ENCODE results near the gene EBLN2. TPM values are rescaled to one million over a fixed set of nuclear protein-coding genes. Genes with fewer than 3 reads are reported as not detected.
"Not testable (repeated sequence)": the region's sequence is repeated elsewhere in the genome, so short reads cannot be mapped to it uniquely, and the experiment has no call there.

EBLN2 gene
- total and polyA plus RNA-seq, 2 donors (not counting 3 experiments of a cell fraction or from before 2014, with no cell fraction given): 2.5 to 7.3 TPM

GRCh38 chr3:73066243-73066642, 4.8 kb downstream of the EBLN2 start:
- ChIA-PET CTCF (interaction anchor here (2.0 kb wide), 1 partner anchor 8 kb away, joined by 8 read pairs; no protein-coding TSS in a partner anchor), POLR2A (interaction anchor here (1.0 kb wide), 1 partner anchor 10 kb away, joined by 5 read pairs; no protein-coding TSS in a partner anchor)
- H3K79me2 ChIP-seq (ENCODE audit: control insufficient read depth, insufficient read depth, low read length): peaks cover 16% of the 10 kb centered on the region
- H3K4me1 ChIP-seq (ENCODE audit: control insufficient read depth, extremely low read depth, insufficient read depth, low read length); FAIRE-seq; H3K9me1 ChIP-seq (replicated peaks; ENCODE audit: control insufficient read depth, extremely low read depth, insufficient read depth, low read length); H3K9ac ChIP-seq (replicated peaks; ENCODE audit: extremely low read depth, insufficient read depth, low read length); H3K9me3 ChIP-seq (replicated peaks; ENCODE audit: control insufficient read depth, insufficient read depth, low read length); BruUV-seq (replicated peaks); H3K4me2 ChIP-seq (ENCODE audit: insufficient read depth, low read length); dilution Hi-C loops (cut with MboI; ENCODE audit: extremely low pct_ligation_motif_present, low sequenced_read_pairs); intact Hi-C loops (cut with micrococcal nuclease); H4K20me1 ChIP-seq (replicated peaks; ENCODE audit: control insufficient read depth, extremely low read depth, insufficient read depth, low read length); H3K27me3 ChIP-seq (ENCODE audit: control insufficient read depth in 2 of 2, insufficient read depth in 2 of 2, low read length in 2 of 2); H3K27ac ChIP-seq (ENCODE audit: insufficient read depth, low read depth, low read length); DNase-seq (ENCODE audit: low read depth, low spot score); H2AFZ ChIP-seq (ENCODE audit: low read depth, low read length); H3K4me3 ChIP-seq (replicated peaks in 1 of 3; ENCODE audit: insufficient read depth in 1 of 3, low read depth in 1 of 3, low read length in 3 of 3): not testable (repeated sequence)
- H3K36me3 ChIP-seq (ENCODE audit: control insufficient read depth in 2 of 2, extremely low read depth in 1 of 2, insufficient read depth in 2 of 2, low read length in 2 of 2): peaks cover 9 to 19% of the 10 kb centered on the region in 2 experiments

- Histone ChIP-seq H3K27ac (ENCODE audit: insufficient read depth, low read depth, low read length) (no peak overlapping the region), H3K9me3 (replicated peaks; ENCODE audit: control insufficient read depth, insufficient read depth, low read length) (no peaks in the 10 kb centered on the region), H3K4me3 (replicated peaks in 1 of 3; ENCODE audit: insufficient read depth in 1 of 3, low read depth in 1 of 3, low read length in 3 of 3) (no peak overlapping the region), H3K27me3 (ENCODE audit: control insufficient read depth in 2 of 2, insufficient read depth in 2 of 2, low read length in 2 of 2) (no peaks in the 10 kb centered on the region), H3K9ac (replicated peaks; ENCODE audit: extremely low read depth, insufficient read depth, low read length) (no peak overlapping the region), H3K4me2 (ENCODE audit: insufficient read depth, low read length) (no peak overlapping the region), H4K20me1 (replicated peaks; ENCODE audit: control insufficient read depth, extremely low read depth, insufficient read depth, low read length) (no peaks in the 10 kb centered on the region), H2AFZ (ENCODE audit: low read depth, low read length) (no peak overlapping the region), H3K4me1 (ENCODE audit: control insufficient read depth, extremely low read depth, insufficient read depth, low read length) (no peaks in the 10 kb centered on the region), H3K79me2 (ENCODE audit: control insufficient read depth, insufficient read depth, low read length) (peaks cover 3% of the 10 kb centered on the region), H3K9me1 (replicated peaks; ENCODE audit: control insufficient read depth, extremely low read depth, insufficient read depth, low read length) (no peaks in the 10 kb centered on the region), H3K36me3 (ENCODE audit: control insufficient read depth in 2 of 2, extremely low read depth in 1 of 2, insufficient read depth in 2 of 2, low read length in 2 of 2) (peaks cover 0 to 4% of the 10 kb centered on the region in 2 experiments)
- POLR2A ChIA-PET: interaction anchor here (0.5 kb wide), 1 partner anchor 218 kb away, joined by 4 read pairs; no protein-coding TSS in a partner anchor
- dilution Hi-C loops (cut with MboI; ENCODE audit: extremely low pct_ligation_motif_present, low sequenced_read_pairs) (no loop called here), intact Hi-C loops (cut with micrococcal nuclease) (no loop called here)
- DNase-seq (ENCODE audit: low read depth, low spot score): no peak
- TF ChIP-seq JUN (IDR thresholded peaks at IDR 0.05; ENCODE audit: borderline replicate concordance, insufficient read depth, insufficient read length, low read depth): no peak
- TF ChIP-seq CTCF (IDR thresholded peaks at IDR 0.05; ENCODE audit: extremely low read depth in 1 of 2, insufficient read depth in 1 of 2, low read depth in 1 of 2, low read length in 2 of 2): no peak
- no peak for TF ChIP-seq EZH2 (IDR thresholded peaks at IDR 0.05; ENCODE audit: borderline replicate concordance, low read depth, low read length, severe bottlenecking)
- TF ChIP-seq GATA2 (IDR thresholded peaks at IDR 0.05; ENCODE audit: insufficient read depth, insufficient read length, low read depth, low read length): no peak
- no peak for TF ChIP-seq POLR2AphosphoS5 (IDR thresholded peaks at IDR 0.05; ENCODE audit: insufficient read depth, low read depth, low read length)
- TF ChIP-seq POLR2A (IDR thresholded peaks at IDR 0.05; ENCODE audit: low read depth, low read length): no peak
- no peak for TF ChIP-seq FOS (IDR thresholded peaks at IDR 0.05; ENCODE audit: borderline replicate concordance, insufficient read depth, low read length)
- no peak for TF ChIP-seq MAX (IDR thresholded peaks at IDR 0.05; ENCODE audit: insufficient read depth, insufficient read length)
- no peak for TF ChIP-seq MYC (IDR thresholded peaks at IDR 0.05; ENCODE audit: low read depth, low read length)
- CTCF ChIA-PET: interaction anchor here (1.2 kb wide), 1 partner anchor 12 kb away, joined by 3 read pairs; no protein-coding TSS in a partner anchor
- no TSS peak for BruUV-seq (replicated peaks)
- FAIRE-seq: no peak
Measured at GRCh38 chr3:73068419-73068818, 7.0 kb downstream of the EBLN2 start.
